Aorta (tissue), 5 donors: ENCODE measurements around the gene C16orf74. TPM values are rescaled to one million over a fixed set of nuclear protein-coding genes. Genes with fewer than 3 reads are reported as not detected.

Experiments used
- ATAC-seq: fragments of 200-7000 bp; cut with Tn5 transposase; one replicate; pipeline ENCODE4 v1.9.1; 2022; ENCODE audit warnings: moderate library complexity; ENCODE audit not compliant: low FRiP score
- DNase-seq, 2 donors: peaks; one replicate each; pipeline ENCODE4 v3.0.0-alpha.2; 2020
- H3K27ac ChIP-seq, 2 donors: one replicate each; pipeline ENCODE4 v1.5.1; 2013; ENCODE audit warnings: low read length in 2 of 2, mild to moderate bottlenecking in 2 of 2, moderate library complexity in 2 of 2, control low read depth in 1 of 2, inconsistent platforms in 1 of 2, low read depth in 1 of 2
- H3K27me3 ChIP-seq, 2 donors: one replicate each; pipeline ENCODE4 v1.6.1; 2013; ENCODE audit warnings: control low read depth in 1 of 2, low read length in 1 of 2, mild to moderate bottlenecking in 1 of 2, moderate library complexity in 1 of 2; ENCODE audit not compliant: insufficient read depth in 2 of 2, control insufficient read depth in 1 of 2
- H3K36me3 ChIP-seq, 2 donors: one replicate each; pipeline ENCODE4 v1.6.1; 2013; ENCODE audit warnings: control low read depth in 1 of 2, low read length in 1 of 2, mild to moderate bottlenecking in 1 of 2; ENCODE audit not compliant: insufficient read depth in 2 of 2, control insufficient read depth in 1 of 2
- H3K4me1 ChIP-seq, 2 donors: one replicate each; pipeline ENCODE4 v1.6.1; 2013; ENCODE audit warnings: low read length in 2 of 2, control low read depth in 1 of 2, mild to moderate bottlenecking in 1 of 2, moderate library complexity in 1 of 2; ENCODE audit not compliant: insufficient read depth in 2 of 2, control insufficient read depth in 1 of 2
- H3K4me3 ChIP-seq, 2 donors: one replicate each; pipeline ENCODE4 v1.5.1; 2013; ENCODE audit warnings: low read length in 2 of 2, control low read depth in 1 of 2, mild to moderate bottlenecking in 1 of 2
- H3K9me3 ChIP-seq: one replicate; pipeline ENCODE4 v1.6.1; 2013; ENCODE audit warnings: mild to moderate bottlenecking, low read length; ENCODE audit not compliant: control insufficient read depth
- WGBS, 2 donors: extraction: QIAGEN DNeasy Blood & Tissue Kit; methylation state at CpG; one replicate each; pipeline ENCODE4 v1.1.7; 2013; 5-methylcytosine and 5-hydroxymethylcytosine counted together
- intact Hi-C, 2 donors: fragments of 100-400 bp; cut with DNase I; formaldehyde crosslinking; loops; one replicate each; pipeline versions ENCODE4 v1.14.2 to v1.15.0; 2022
- polyA plus RNA-seq, 2 donors: library from polyadenylated mRNA; stranded (reverse); fragments of 200-250 nt; gene quantifications; one replicate each; pipeline ENCODE4 v1.2.3, GENCODE V29; 2013
- total RNA-seq, 2 donors: library from RNA; stranded (reverse); fragmentation: NEBNext Ultra II Directional; extraction: Animal tissue kit (Norgen Biotek cat#: 25700); gene quantifications; one replicate each; pipeline ENCODE4 v1.2.1, GENCODE V29; 2021
- donor health status: healthy with polysubstance abuse.
- donor health status: Bipolar disorder and iron deficiency.
- donor health status: DM: no; HTN: no; CAD: no.
- donor health status: DM: no; HTN: no; CAD: no.
- donor health status: DM: yes; HTN: yes; CAD: no.

Gene C16orf74
- total and polyA plus RNA-seq, 4 donors: 0.87 TPM; not detected in 3

DNA sequence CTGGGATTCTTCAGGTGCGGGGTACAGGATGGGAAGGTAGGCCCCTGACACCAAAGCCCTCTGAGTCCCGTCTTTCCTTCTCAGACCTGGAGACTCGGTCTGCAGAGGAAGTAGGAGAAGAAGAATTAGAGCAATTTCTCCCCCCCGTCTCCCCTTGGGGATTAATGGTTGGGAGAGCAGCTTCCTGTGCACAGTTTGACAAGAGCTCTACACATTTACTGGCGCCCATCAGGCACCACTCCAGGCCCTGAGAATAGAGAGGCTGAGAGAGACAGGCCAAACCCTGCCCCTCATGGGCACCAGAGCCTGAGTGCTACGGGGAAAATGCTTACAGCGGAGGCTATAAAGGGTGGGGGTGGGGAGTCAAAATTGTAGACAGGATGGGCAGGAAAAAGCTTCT is 3.5 kb upstream of the C16orf74 start:
- intact Hi-C loops: no loop called here
- ATAC-seq (no peak), DNase-seq (no peak)
- no peaks in the 10 kb centered on the region for H3K4me1 ChIP-seq
- H3K27ac ChIP-seq: no peak overlapping the region
- H3K36me3 ChIP-seq: no peaks in the 10 kb centered on the region
- no peak overlapping the region for H3K4me3 ChIP-seq
- 36 to 47% methylated on average over 7 of the region's 7 CpGs for WGBS, 2 donors
- no peaks in the 10 kb centered on the region for H3K27me3 ChIP-seq
- H3K9me3 ChIP-seq: no peaks in the 10 kb centered on the region

DNA sequence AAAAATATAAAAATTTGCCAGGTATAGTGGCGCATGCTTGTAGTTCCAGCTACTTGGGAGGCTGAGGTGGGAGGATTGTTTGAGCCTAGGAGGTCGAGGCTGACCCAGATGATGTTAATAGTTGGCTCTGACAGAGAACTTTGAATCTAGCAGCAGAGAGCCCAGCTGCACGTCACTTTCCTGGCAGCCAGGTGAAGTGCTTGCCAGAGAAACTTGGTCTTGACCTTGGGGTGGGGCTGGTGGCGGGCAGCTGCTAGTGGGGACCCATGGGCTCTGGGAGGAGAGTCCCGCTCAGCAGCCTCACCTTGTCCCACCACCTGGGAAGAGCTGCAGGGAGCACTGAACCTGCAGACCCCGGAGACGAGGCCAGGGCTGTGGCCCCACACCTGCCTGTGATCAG is 3.1 kb upstream of the C16orf74 start:
- WGBS, 2 donors: 82 to 84% methylated on average over 7 of the region's 7 CpGs
- DNase-seq (no peak), ATAC-seq (no peak)
- no peaks in the 10 kb centered on the region for H3K4me1 ChIP-seq
- intact Hi-C loops: no loop called here
- H3K4me3 ChIP-seq: no peak overlapping the region
- H3K36me3 ChIP-seq: no peaks in the 10 kb centered on the region
- no peaks in the 10 kb centered on the region for H3K27me3 ChIP-seq
- no peaks in the 10 kb centered on the region for H3K9me3 ChIP-seq
- H3K27ac ChIP-seq: no peak overlapping the region

DNA sequence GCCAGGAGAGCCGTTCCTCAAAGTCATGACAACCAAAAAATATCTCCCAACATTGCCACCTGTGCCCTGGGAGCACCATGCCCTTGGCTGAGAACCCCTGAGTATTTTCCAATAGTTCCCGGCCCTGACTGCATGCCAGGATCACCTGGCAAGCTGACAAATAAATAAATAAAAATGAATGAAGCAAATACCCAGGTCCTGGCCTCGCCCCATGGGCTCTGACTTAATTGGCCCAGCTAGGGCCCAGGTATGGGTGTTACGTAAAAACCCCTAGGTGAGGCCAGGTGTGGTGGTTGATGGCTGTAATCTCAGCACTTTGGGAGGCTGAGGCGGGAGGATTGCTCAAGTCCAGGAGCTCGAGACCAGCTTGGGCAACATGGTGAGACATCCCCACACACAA is 2.7 kb upstream of the C16orf74 start:
- Histone ChIP-seq H3K27ac (no peak overlapping the region), H3K36me3 (no peaks in the 10 kb centered on the region), H3K4me3 (no peak overlapping the region), H3K9me3 (no peaks in the 10 kb centered on the region), H3K4me1 (no peaks in the 10 kb centered on the region), H3K27me3 (no peaks in the 10 kb centered on the region)
- 71 to 72% methylated on average over 6 of the region's 6 CpGs for WGBS, 2 donors
- ATAC-seq: no peak
- intact Hi-C loops: no loop called here
- DNase-seq: no peak

DNA sequence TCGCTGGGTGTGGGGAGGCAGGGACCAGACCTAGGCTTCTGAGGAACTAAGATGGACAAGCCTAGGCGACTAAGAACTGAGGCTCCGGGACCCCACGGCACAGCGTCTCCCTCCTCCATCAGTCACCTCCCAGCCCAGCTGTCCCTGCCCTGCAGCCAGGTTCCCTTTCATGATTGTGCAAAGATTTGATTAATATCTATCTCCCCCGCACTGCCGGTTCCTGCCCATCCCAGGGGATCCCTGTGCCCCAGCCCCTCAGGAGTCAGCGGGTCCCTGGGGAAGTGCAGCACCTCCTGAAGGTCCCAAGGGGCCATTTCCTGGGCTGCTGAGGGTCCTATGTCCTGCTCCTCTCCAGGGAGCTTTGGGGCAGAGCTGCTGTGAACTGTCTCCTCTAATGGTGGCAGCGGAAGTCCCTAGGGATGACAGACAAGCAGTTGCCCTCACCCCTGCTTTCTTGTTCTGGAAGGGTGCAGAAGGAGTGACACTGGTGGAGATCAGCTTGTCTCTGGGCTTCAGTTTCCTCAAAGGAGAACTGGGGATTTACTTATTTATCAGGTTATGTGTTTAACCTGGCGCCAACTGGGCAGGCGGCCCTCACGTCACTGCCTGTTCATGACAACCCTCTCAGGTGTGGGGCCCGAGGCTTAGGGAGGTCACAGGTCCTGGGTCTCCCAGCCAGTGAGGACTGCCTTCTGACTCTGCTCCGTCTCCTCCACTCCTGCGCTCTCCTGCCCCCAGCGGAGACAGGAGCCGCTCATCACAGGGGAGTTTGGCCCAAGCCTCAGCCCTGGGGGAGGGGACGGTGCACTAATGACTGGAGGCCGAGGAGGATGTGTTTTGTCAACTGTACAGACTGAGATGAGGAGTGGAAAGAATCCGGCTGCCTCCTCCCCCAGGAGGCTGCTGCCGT is 1.9 kb upstream of the C16orf74 start:
- intact Hi-C loops: no loop called here
- no peaks in the 10 kb centered on the region for H3K4me1 ChIP-seq
- DNase-seq (no peak), ATAC-seq (no peak)
- 52 to 70% methylated on average over 20 to 21 of the region's 21 CpGs for WGBS, 2 donors
- H3K4me3 ChIP-seq: no peak overlapping the region
- H3K36me3 ChIP-seq: no peaks in the 10 kb centered on the region
- no peak overlapping the region for H3K27ac ChIP-seq
- no peaks in the 10 kb centered on the region for H3K27me3 ChIP-seq
- H3K9me3 ChIP-seq: no peaks in the 10 kb centered on the region

DNA sequence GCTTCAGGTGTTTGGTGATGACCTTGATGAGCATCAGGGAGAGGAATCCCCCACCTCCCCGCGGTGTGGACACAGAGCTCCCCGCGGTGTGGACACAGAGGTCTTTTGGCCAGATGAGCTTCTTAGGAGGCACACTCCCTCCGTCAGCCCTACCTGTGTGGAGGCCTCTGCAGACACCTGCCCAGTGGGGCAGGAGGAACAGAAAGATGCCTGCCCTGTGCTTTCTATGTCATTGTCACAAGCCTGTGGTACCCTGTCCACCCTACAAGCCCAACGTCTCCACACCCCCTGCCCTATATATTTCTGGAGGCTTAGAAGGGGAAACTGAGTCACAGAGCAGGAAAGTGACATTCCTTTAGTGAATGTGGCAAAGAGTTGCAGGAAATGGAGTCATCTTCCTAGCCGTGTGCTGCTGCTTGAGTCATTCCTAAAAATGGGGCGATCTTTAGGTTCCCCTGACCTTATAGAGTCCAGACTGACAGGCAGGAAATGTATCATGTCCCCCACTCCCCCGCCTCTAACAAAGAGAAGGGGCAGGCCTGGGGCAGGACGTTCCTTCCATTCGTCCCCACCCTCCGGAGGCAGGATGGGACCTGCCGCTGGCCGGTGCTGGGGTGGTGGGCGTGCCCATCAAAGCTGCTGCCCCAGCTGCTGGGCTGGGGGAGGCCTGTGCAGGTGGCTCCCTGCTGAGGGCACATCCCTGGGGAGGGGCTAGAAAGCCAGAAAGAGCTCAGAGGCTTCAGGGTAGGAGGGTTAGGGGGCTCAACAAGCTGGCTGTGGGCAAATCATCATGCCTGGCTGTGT is 1.0 kb upstream of the C16orf74 start:
- no peaks in the 10 kb centered on the region for H3K36me3 ChIP-seq
- no peaks in the 10 kb centered on the region for H3K4me1 ChIP-seq
- WGBS, 2 donors: 23 to 41% methylated on average over 14 to 15 of the region's 15 CpGs
- peak; percentile 2 for ATAC-seq
- intact Hi-C loops: no loop called here
- no peaks in the 10 kb centered on the region for H3K9me3 ChIP-seq
- no peak for DNase-seq
- H3K27me3 ChIP-seq: no peaks in the 10 kb centered on the region
- H3K4me3 ChIP-seq: no peak overlapping the region
- H3K27ac ChIP-seq: no peak overlapping the region

DNA sequence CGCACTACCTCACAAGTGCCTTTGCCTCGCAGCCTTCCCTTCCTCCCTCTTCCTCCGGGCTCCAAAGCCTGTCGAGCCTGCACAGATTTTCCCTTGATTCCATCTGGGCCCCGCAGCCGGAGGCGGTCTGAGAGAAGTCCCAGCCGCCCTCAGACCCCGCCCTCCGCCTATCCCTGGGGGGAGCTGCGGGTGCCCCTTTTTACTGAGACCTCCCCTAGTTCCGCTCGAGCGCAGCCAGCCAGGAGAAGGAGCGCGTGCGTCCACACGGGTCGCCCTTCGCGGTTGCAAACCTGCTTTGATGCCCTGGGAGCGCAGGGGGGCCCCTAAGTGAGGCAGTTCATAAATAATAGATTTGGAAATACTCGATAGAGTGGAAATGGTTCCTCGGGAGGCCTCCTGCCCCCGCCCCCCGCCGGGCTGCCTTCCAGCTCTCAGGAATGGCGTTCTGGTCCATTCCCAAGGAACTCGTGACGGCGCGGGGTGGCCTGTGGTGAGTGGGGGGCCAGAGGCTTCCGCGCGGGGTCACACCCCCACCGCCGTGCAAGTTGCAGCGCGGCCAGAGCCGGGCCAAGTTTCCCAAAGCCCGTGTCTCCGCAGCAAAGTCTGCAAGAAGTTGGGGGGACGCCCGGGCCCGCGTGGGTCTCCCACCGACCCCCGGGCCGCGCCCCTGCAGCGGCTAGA is 610 bp downstream of the C16orf74 start:
- no peaks in the 10 kb centered on the region for H3K27me3 ChIP-seq
- WGBS, 2 donors: 1 to 2% methylated on average over 51 of the region's 51 CpGs
- H3K9me3 ChIP-seq: no peaks in the 10 kb centered on the region
- ATAC-seq (peak; percentile 21), DNase-seq (no peak)
- H3K27ac ChIP-seq: no peak overlapping the region
- intact Hi-C loops: no loop called here
- no peaks in the 10 kb centered on the region for H3K36me3 ChIP-seq
- peak overlapping the region; percentile 30 to 49 for H3K4me3 ChIP-seq
- H3K4me1 ChIP-seq: no peaks in the 10 kb centered on the region

DNA sequence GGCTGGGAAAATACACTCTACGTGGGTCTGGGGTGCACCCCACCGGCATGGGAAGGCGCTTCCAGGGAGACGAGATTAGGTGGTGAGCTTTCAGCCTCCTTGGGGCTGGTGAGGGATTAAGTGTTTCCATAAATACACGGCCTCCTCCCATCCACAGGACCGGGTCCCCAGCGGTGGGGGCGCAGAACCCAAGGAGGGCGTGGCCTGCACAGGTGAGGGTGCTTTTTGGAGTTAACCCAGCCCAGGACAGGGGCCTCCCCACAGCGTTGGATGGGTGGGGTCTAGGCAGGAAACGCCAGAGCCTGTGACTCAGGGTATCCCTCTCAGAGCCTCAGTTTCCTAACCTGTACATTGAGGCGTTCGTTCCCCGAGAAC is 1.1 kb downstream of the C16orf74 start:
- ATAC-seq (no peak), DNase-seq (no peak)
- Histone ChIP-seq H3K4me3 (no peak overlapping the region), H3K36me3 (no peaks in the 10 kb centered on the region), H3K9me3 (no peaks in the 10 kb centered on the region), H3K4me1 (no peaks in the 10 kb centered on the region), H3K27me3 (no peaks in the 10 kb centered on the region), H3K27ac (no peak overlapping the region)
- 23% methylated on average over 14 of the region's 14 CpGs for WGBS, 2 donors
- intact Hi-C loops: no loop called here

DNA sequence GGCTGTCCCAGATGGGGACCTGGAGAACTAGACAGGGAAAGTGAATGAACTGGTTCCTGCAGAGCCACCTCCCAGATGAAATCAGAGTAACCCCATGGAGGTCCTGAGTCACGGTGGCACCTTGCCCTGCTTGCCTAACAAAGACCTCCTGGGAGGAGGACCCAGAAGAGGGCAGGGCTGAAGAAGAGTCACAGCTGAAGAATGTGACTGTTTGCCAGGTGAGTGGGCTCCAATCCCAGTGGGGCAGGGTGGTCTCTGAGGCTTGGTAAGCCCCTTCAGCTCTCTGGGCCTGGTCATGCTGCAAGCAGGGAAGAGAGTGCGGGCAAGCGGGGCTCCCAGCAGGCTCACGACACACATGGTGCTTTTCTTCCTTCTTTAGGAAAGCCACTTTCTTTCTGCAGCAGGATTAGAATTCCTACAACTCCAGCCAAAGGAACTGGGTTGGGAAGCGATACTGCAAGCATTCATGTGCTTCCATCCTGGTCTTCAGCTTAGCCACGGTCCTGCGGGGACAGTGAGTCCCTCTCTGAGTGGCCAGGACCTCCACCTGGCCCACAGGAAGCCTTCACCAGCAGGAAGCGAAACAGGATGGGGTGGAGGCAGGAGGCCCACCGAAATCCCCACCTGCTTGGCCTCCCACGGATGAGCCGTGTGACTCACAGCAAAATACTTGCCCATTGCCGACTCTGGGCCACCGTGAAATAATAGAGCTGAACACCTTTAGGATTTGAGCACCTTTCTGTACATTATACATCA is 4.3 kb downstream of the C16orf74 start:
- H3K4me3 ChIP-seq: no peak overlapping the region
- no peak overlapping the region for H3K27ac ChIP-seq
- intact Hi-C loops: no loop called here
- ATAC-seq (no peak), DNase-seq (no peak)
- 90 to 93% methylated on average over 13 of the region's 13 CpGs for WGBS, 2 donors
- H3K9me3 ChIP-seq: no peaks in the 10 kb centered on the region
- no peaks in the 10 kb centered on the region for H3K4me1 ChIP-seq
- no peaks in the 10 kb centered on the region for H3K27me3 ChIP-seq
- H3K36me3 ChIP-seq: no peaks in the 10 kb centered on the region
